SK-N-SH (cell line): ENCODE results near the gene PRAMEF11. TPM values are rescaled to one million over a fixed set of nuclear protein-coding genes. Genes with fewer than 3 reads are reported as not detected.

Experiments
- RXRA ChIP-seq: IDR thresholded peaks from 2 replicates; pipeline ENCODE4 v1.4.0; 2012; ENCODE audit warnings: low read depth, mild to moderate bottlenecking, borderline replicate concordance
- TCF12 ChIP-seq: IDR thresholded peaks from 2 replicates; pipeline ENCODE4 v1.4.0; 2012
- ZBTB33 ChIP-seq: IDR thresholded peaks from 2 replicates; pipeline ENCODE4 v1.4.0; 2012; ENCODE audit warnings: low read depth, borderline replicate concordance
- polyA plus RNA-seq, 3 experiments: library from polyadenylated mRNA; depleted of rRNA; stranded (reverse); fragments of >200 nt; gene quantifications; 2 replicates each; pipeline ENCODE4 v1.2.3, GENCODE V29; 2012

Gene PRAMEF11
- polyA plus RNA-seq, 1 of the 3 experiments (the other 2 are of a cell fraction), result not detected

- TF ChIP-seq TCF12 (no peak), RXRA (no peak), ZBTB33 (no peak)
Measured at GRCh38 chr1:12774801-12775345, 56.3 kb downstream of the PRAMEF11 start (continued).

Other genes starting within 250 kb of the PRAMEF11 start
- gene DHRS3, start 213.2 kb downstream of the PRAMEF11 start, polyA plus RNA-seq (2012; rRNA removed), result 29.6 and 44.8 TPM in 2 replicates
- 0.32 and 0.59 TPM in 2 replicates for gene AADACL4, start 187.3 kb downstream of the PRAMEF11 start, polyA plus RNA-seq (2012; rRNA removed)
- gene AADACL3, start 115.3 kb downstream of the PRAMEF11 start, polyA plus RNA-seq (2012; rRNA removed), result not detected in 2 replicates
- not detected in 2 replicates for gene CFAP107, start 85.2 kb downstream of the PRAMEF11 start, polyA plus RNA-seq (2012; rRNA removed)
- gene PRAMEF12, start 57.7 kb downstream of the PRAMEF11 start, polyA plus RNA-seq (2012; rRNA removed), result not detected in 2 replicates
- gene PRAMEF1, start 40.0 kb downstream of the PRAMEF11 start, polyA plus RNA-seq (2012; rRNA removed), result not detected in 2 replicates
- not detected in 2 replicates for gene HNRNPCL1, start 17.3 kb upstream of the PRAMEF11 start, polyA plus RNA-seq (2012; rRNA removed)
- not detected in 2 replicates for gene PRAMEF2, start 25.7 kb upstream of the PRAMEF11 start, polyA plus RNA-seq (2012; rRNA removed)
- not detected in 2 replicates for gene PRAMEF4, start 54.8 kb upstream of the PRAMEF11 start, polyA plus RNA-seq (2012; rRNA removed)
- not detected in 2 replicates for gene PRAMEF10, start 66.9 kb upstream of the PRAMEF11 start, polyA plus RNA-seq (2012; rRNA removed)
- not detected in 2 replicates for gene PRAMEF7, start 85.2 kb upstream of the PRAMEF11 start, polyA plus RNA-seq (2012; rRNA removed)
- gene PRAMEF6, start 116.2 kb upstream of the PRAMEF11 start, polyA plus RNA-seq (2012; rRNA removed), result not detected in 2 replicates
- not detected in 2 replicates for gene PRAMEF27, start 225.2 kb upstream of the PRAMEF11 start, polyA plus RNA-seq (2012; rRNA removed)
- not detected in 2 replicates for gene HNRNPCL3, start 229.4 kb upstream of the PRAMEF11 start, polyA plus RNA-seq (2012; rRNA removed)
- not detected in 2 replicates for gene PRAMEF25, start 239.4 kb upstream of the PRAMEF11 start, polyA plus RNA-seq (2012; rRNA removed)